HTR-8/SVneo (cell line): ENCODE measurements around the gene LRMDA.
A peak's percentile ranks its signal among the peaks of the same experiment; 100 is the strongest.

Experiments
- DNase-seq: peaks from one replicate; pipeline ENCODE4 v3.0.0; 2011; ENCODE audit warnings: low spot score, mixed read lengths; ENCODE audit not compliant: insufficient read length
- FAIRE-seq: peaks from 2 replicates; lab custom pipeline; 2011; peaks lifted over from hg19 to GRCh38; lab: Jason Lieb, UNC

The LRMDA gene

DNA sequence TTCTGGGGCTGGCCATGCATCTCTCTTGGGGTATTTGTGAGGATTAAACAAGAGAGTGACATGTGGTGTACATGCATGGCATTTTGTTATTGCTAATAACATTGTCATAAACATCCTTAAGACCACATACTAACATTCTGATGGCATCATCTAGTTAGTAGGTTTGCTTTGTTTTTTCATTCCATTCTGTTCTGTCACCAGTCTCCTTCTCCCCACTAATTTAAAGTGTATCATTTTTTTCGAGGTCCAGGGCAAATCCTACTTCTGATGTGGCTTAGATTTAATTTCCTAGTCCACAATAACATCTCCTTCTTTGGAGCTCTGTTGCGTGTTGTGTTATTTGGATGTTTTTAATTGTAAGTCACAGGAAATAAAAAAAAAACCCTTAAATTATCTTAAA is 248.1 kb downstream of the LRMDA start:
- FAIRE-seq: no peak
- no peak for DNase-seq

DNA sequence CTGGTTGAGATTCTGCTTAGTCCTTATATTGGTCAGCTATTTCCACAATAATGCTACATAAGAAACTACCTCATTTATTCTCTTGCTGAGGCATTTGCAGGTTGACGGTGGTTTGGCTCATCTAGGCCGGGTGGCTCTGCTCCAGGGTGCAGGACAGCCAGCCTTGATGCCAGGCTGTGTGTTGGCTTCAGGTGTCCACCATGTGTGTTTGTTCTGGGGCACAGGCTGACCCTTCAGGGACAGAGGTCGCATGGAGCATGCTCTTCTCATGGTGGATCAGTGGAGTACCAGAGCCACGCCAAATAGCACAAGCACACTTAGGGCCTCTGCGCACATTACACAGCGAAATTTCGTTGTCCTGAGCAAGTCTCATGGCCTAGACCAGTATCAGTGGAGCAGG is 249.9 kb downstream of the LRMDA start:
- FAIRE-seq: no peak
- no peak for DNase-seq

DNA sequence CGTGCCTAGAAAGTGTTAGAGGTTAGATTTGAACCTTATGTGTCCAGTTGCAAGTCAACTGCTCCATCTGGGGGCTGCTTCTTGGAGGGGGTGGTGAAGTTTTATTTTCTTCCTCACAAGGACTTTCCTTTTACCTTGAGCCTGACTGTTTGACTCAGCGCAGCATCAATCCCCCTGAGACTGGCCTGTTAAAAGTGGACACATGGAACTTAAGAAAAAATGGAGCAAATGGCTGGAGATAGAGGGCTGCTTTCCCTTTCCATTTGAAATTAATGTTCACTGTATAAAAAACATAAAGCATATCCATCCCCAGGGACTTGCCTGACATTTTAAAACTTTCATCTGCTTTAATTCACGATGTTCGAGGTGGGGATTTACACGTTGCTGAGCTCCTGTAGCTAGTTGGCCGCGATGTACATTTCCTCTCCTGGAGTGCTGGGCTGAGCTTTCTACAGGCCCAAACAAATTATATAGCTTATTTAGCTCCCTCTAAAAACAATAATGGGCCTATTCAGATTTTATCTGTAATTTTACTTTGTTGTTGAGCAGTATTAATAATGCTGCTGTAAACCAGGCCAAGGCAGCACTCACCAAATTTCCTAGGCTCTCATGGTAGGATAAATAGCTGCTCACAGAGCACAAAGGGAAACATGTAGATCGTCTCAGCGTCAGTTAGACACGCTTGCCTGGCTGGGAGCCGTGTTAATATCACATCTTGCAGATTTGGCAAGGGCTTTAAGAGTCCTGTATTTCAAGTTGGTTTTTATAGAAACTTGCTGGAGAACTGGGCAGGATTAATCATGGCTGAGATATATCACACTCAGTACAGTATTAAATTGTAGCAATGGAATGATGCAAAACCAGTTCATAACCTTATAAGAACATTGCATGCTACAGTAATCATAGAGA is 251.5 kb downstream of the LRMDA start:
- FAIRE-seq (no peak), DNase-seq (no peak)

DNA sequence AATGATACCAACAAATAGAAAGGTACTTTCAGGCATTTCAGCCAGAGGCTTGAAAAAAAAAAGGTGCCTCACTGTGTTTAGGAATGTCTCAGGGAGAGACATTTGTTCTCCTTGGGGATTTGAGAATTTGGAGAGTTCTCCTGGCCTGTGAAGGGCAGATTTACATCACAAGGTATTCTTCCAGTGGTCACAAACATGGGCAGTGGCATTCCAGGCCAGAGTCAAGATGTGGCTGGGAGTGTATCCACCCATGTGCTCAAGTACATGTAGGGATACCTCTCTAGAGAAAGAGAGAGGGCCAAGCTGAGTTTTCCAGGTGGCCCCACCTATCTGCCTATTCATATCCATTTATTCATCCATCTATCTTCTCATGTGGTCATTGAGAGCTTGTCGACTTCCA is 253.8 kb downstream of the LRMDA start:
- FAIRE-seq (no peak), DNase-seq (no peak)

DNA sequence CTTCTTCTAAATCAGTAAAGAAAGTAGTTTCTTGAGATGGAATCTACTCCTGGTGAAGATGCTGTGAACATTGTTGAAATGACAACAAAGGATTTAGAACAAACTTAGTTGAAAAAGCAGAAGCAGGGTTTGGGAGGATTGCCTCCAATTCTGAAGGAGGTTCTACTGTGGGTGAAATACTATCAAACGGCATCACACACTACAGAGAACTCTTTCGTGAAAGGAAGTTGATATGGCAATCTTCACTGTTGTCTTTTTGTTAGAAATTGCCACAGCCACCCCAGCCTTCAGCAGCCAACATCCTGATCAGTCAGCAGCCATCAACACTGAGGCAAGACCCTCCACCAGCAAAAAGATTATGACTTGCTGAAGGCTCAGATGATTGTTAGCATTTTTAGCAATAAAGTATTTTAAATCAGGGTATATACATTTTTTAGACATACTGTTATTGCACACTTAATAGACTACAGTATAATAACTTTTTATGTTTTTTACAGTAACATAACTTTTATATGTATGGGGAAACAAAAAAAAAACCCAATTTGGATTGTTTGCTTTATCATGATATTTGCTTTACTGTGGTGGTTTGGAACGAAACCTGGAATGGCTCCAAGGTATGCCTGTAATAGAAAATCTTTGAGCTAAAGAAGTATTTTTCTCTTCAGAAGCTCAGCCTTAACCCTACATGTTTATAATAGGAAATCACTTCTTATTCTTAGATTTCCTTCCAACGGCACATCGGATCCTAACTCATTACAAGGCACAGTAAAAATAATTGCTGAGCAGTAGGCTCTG is 257.3 kb downstream of the LRMDA start:
- FAIRE-seq: no peak
- DNase-seq: no peak

DNA sequence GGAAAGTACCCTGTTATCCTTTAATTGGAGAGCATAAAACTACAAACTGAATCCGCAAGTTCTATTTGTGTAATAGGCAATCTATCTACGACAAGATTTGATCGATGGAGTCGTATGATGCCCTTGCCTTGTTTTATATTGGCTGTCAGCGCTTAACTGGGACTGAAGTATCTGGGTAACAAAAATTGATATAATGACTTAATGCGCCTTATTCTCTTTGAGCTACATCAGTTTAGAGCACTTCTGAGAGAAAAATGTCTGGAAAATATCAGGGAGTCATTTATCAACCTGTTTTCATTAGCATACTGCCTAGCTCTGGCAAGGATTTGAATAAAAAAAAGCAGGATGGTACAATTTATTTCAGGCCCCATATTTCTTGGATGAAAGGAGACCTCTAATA is 262.1 kb downstream of the LRMDA start:
- DNase-seq: no peak
- FAIRE-seq: no peak

DNA sequence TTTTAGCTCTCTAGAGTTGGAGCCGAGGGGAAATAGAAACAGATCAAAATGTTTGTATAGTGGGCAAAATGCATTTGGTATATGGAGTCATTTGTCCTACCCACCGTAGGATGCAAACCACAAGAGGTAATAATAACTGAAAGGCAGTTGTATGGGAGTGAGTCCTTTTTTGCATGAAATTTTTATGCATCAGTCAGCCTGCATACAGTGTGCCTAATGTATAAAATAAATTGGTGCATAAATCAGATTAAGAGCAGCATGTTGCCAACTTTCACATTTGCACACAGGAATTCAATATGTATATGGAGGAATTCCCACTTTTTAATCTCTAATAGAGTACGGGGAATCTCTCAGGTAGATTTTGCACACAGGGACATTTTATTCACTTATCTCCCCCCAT is 262.8 kb downstream of the LRMDA start:
- DNase-seq: no peak
- no peak for FAIRE-seq

DNA sequence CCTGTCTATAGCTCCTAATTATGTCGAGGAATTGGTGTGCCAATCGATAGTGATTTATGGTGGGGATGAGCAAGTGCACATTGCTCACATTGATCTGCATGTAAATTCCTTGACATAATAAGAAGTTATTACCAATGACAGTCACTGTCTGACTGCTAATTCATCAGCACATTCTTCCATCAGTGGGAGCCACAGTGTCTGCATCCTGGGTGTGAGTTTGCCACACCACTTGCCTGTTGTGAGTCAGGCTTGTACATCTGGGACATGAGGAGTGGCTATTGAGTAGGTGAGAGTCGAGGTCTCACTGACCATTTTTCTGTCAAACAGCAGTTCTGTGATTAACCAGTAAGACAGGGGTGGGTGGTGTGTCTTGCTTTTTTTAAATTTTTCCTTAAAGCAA is 263.4 kb downstream of the LRMDA start:
- FAIRE-seq (no peak), DNase-seq (no peak)

DNA sequence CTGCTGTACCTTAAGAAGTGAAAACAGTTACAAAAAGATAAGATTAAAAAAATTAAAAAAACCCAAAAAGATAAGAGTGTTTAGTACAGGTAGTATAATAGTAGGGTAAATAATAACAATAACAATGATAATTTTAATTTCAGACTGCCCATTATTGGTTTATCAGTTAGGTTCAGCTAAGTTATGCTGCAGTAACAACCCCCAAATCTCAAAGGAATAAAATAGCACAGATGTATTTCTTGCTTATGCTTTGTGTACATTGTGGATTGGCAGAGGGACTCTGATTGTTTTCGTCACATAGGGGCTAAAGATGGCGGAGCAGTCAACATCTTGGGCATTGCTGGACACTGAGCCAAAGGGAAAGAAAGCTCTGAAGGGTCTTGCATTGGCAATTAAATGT is 264.6 kb downstream of the LRMDA start:
- DNase-seq: no peak
- no peak for FAIRE-seq

DNA sequence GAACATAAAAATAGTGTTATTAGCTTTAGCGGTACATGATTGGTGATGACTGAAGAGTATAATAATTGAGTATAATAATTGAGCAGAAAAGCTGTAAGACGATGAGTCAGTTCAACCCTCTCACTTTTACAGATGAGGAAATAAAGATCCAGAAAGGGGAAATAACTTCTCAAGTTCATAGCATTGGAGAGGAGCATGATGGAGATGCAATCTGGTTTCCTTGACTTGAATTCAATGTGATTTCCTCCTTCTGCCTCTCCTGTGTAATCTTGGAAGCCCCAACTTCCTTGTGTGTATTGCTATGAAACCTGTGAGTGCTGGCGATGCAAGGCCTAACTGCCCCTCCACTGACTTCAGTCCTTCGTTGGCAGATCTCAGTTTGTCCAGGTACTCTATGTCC is 265.1 kb downstream of the LRMDA start:
- DNase-seq (no peak), FAIRE-seq (no peak)

DNA sequence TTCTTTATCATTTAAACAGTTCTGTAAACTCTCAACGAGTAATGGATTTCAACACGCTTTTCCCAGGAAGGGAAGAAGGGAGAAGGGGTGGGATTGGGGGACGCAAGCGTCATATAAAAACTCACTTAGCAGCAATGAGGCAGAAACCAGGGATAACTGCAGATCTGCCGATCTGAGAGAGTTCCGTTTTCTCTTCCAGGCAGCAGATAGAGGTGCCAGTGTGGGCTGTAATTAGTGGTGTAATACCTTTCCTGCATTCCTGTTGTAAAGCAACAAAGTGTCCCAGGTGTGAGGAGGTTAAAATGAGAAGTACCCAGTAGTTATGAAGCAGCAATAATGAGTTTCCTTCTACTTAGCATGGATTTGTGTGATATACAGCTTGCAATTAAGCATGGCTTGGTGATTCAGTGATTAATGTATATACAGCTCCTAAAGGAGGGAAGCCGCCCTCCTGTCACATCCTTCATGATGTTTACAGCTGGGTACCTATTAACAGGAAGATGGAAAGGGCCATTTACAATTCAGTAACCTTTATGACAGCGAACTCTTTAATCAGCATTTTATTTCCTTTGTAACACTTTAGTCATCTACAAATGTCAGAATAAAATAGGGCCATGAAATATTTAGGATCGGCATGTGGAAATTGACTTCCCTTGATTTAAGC is 271.9 kb downstream of the LRMDA start:
- FAIRE-seq (no peak), DNase-seq (no peak)

DNA sequence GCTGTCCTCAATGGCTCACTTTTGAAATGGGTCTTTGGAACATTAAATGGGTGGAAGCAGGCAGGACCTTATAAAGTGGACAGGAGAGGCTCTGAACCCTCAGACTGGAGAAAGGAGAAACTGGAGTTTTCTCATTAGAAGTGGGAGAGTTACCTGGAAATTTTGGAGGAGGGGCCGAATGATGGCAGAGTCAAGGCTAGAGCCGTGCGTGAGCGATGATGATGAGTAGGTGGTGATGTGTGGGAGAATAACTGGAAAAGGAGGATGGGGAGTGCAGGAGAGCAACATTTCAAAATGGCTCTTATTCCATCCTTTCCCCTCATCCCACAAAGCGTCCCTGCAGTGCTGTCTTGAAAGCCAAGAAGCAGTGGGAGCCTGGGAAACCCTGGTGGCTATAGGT is 274.0 kb downstream of the LRMDA start:
- DNase-seq: no peak
- FAIRE-seq: no peak

DNA sequence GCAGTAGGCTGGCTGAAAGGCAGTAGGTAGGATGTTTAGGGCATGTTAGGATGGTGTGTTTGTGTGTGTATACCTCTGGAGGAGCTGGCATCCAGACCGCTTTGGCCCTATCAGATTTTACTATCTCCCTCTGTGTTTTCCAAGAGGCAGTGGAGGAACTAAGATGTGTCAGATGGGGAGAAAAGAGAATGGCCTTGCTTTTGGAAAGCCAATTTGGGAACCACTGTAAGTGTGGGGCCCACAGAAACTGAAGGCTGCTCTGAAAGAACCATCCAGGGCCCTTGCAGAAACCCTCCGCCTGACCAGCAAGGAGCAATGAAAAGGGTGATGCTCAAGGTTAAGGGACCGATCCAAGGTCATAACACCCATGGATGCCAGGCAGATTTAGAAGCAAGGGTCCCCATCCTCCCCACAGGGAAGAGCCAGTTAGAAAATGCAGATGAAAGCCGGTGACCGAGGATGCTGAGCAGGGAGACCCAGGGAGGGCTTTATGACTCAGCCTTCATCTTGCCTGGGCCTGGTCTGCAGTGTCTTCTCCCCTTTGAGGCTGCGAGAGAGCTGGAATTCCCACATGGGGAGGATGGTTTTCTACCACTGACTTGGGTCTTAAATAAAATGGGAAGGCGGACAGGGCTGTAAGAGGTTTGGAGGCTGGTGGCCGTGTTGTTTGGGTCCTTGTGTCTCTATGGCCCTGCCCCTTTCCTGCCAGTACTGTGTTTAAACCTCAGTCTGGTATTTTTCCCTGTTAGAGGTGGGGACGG is 275.8 kb downstream of the LRMDA start:
- FAIRE-seq: no peak
- DNase-seq: no peak

DNA sequence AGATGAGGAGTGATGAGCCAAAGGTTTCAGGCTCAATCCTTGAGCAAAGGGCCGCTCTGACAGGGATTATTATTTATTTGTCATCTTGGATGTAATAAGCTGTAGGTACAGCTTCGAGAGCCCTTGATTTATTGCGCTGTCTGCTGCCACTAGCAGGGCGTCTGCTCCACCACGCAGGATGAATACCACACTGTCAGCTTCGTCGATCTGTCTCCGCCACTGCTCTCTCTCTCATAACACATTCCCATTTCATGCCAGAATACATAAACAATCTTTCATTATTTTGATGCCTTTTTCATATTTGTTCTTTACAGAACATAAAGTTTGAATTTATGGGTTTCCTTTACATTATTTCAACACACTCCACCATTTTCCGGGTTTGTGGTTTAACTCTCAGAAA is 276.6 kb downstream of the LRMDA start:
- FAIRE-seq (no peak), DNase-seq (peak; percentile 23)

DNA sequence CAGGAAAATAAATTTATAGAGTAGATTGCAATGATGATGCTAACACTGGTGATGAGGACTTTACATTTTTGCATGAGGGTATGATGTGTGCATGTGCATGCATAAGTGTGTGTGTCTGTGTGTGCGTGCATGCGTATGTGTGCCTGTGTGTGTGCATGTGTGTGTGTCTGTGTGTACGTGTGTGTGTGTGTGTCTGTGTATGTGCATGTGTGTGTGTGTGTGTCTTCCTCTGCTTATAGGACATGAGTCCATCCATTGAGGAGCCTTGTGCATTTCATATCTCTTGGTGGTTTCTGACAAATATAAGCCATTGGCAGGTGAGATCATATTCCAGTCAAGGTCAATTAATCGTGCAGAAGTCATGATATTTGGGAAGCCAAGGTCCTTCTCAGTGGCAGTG is 277.8 kb downstream of the LRMDA start:
- DNase-seq (no peak), FAIRE-seq (no peak)

DNA sequence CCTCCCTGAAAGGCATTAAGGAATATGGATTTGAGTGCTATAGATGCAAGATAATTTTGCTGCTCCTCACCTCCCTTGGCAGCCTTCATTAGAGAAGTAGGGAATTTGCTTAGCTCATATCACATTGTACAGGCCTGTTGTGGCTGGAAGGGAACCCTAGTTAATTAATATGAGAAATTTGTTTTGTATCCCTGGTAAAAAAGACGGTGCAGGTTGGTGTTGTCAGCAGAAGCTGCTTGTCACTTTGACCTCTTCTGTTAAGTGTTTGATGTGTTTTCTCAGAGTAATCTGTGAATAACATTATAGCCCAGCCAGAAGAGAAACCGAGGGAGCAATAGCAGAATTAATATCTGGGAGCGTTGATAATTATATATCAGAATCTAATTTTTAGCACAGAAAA is 278.4 kb downstream of the LRMDA start:
- FAIRE-seq: no peak
- no peak for DNase-seq

DNA sequence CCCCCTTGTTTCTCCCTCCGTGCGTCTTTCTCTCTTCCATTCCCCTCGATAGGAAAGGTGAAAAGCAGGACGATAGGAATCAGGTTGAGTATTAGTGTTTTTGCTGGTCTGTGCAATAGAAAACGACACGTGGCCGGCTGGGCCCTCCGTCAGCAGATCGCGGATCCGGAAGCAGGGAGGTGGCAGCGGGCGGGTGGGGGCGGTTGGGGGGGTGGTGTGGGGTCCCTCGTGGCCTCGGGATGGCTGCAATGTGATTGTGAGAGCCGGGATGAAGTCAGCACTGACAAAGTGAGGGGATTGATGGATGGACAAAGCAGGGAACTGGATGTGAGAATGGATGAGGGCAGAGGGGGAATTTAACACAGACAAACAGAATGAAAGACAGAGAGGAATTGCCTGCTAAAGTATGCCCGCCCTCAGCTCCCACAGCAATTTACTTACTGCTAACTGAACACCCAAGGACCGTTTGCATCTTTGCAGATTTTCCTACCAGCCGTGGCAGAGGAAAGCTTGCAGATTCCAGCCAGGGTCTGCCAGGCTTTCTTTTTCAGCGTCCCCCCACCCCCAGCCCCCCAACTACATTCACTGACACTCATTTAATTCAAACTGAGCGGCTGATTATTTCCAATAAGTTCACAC is 280.9 kb downstream of the LRMDA start:
- FAIRE-seq (no peak), DNase-seq (no peak)

DNA sequence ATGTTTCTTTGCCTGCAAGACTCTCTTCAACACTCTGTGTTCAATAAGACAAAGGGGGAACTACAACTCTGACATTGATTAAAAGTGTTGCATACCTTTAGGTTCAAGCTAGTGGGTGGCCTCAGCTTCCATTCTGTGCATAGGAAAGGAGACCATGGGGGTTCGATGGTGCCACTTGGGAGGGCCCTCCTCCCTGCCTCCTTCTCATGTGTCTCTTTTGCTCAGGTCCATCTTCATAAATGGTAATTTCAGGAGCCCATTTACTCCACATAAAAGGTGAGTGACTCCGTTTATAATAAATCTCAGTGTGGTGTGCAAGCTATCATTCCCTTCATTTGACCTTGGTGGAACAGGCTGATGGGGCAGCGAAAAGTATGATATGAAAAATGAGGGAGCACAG is 285.1 kb downstream of the LRMDA start:
- DNase-seq (no peak), FAIRE-seq (no peak)

DNA sequence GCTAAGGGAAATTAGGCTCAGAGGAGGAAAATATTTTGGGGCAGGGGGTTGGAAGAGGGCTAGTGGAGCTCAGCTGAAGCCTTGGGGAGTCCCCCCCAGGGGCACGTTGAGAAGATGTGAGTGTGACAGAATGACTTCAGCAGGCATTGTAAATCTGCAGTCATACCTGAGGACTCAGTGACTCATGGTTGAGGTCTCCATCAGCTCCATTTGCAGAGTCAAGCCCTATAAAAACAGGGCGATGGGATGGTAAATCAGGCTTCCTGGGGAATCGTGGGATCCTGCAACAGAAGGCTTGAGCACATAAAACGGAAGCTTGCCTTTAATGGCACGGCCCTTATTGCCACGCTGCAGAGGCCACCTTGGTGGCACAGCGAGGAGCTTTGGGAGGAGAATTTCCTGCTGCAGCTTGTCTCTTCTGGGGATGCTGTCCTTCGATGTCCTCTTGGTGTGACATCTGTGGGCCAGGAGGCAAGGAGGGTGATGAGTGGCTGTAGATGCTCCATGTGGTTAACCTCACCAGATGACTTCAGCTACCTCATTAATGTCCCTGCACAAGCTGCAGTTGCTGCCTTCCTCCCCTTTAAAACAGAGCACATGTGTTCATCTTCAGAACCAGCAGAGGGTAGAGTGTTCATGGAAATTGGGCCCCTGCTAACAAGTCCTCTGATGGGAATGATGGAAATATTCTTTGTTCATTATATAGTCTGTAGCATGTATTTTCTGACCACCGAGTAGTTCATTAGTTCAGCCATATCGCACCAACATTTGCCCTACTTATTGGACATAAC is 285.9 kb downstream of the LRMDA start:
- FAIRE-seq: no peak

More for the DNA sequence above, 285.9 kb downstream of the LRMDA start:
- peak; percentile 7 for DNase-seq
